GM12878 (cell line): Measurements from ENCODE around the gene AHNAK. TPM values are rescaled to one million over a fixed set of nuclear protein-coding genes. Genes with fewer than 3 reads are reported as not detected.

Source experiments
- ATAC-seq: fragments of 200-7000 bp; cut with Tn5 transposase; 3 replicates; pipeline ENCODE4 v1.9.1; 2020; ENCODE audit warnings: mild to moderate bottlenecking, moderate library complexity
- BruUV-seq: library from RNA; stranded (reverse); fragments of 400-500 nt; replicated peaks from 2 replicates; lab custom pipeline; 2021; lab: Mats Ljungman, UMichigan
- CTCF ChIA-PET: fragments of 300-600 bp; sonication (Branson Sonifier 250); formaldehyde crosslinking; extraction: SDS; loops from one replicate; lab custom pipeline; 2021; ENCODE audit warnings: inconsistent platforms; lab: Yijun Ruan, JAX
- POLR2A ChIA-PET: fragments of 350-600 bp; formaldehyde crosslinking; extraction: SDS; loops from one replicate; lab custom pipeline; 2021; ENCODE audit warnings: inconsistent platforms; lab: Charles Lee
- RAD21 ChIA-PET: fragments of 300-600 bp; sonication (Branson Sonifier 250); formaldehyde crosslinking; loops from one replicate; lab custom pipeline; 2023; ENCODE audit warnings: antibody characterized with exemption; ENCODE audit not compliant: unreplicated experiment; lab: Charles Lee
- SMC1A ChIA-PET: fragments of 300-600 bp; sonication (Branson Sonifier 250); formaldehyde crosslinking; loops from one replicate; lab custom pipeline; 2023; ENCODE audit not compliant: unreplicated experiment, uncharacterized antibody; lab: Charles Lee
- DNase-seq: peaks from one replicate; pipeline ENCODE4 v3.0.0-alpha.2; 2011; ENCODE audit warnings: low read depth, low spot score
- FAIRE-seq: peaks from 3 replicates; lab custom pipeline; 2011; peaks lifted over from hg19 to GRCh38; lab: Jason Lieb, UNC
- H2AFZ ChIP-seq: 2 replicates; pipeline ENCODE4 v1.6.0; 2011; ENCODE audit warnings: low read depth, low read length, control low read depth; ENCODE audit not compliant: control insufficient read depth
- H3K27ac ChIP-seq: 2 replicates; pipeline ENCODE4 v1.5.1; 2011; ENCODE audit warnings: control low read depth; ENCODE audit not compliant: control insufficient read depth, insufficient read depth
- H3K27me3 ChIP-seq, 2 experiments: replicated peaks in 1 of 2; 2 replicates each; pipeline versions ENCODE4 v1.6.0 to v1.6.1; 2011; ENCODE audit warnings: low read length in 1 of 2; ENCODE audit not compliant: control insufficient read depth in 2 of 2, insufficient read depth in 2 of 2
- H3K36me3 ChIP-seq, 2 experiments: 2 replicates each; pipeline ENCODE4 v1.5.1; 2011; ENCODE audit warnings: low read length in 1 of 2; ENCODE audit not compliant: control insufficient read depth in 2 of 2, insufficient read depth in 2 of 2
- H3K4me1 ChIP-seq: 2 replicates; pipeline ENCODE4 v1.6.1; 2011; ENCODE audit warnings: mild to moderate bottlenecking, low read length, moderate library complexity, mixed read lengths; ENCODE audit not compliant: control insufficient read depth, insufficient read depth
- H3K4me2 ChIP-seq: 2 replicates; pipeline ENCODE4 v1.6.0; 2011; ENCODE audit warnings: control low read depth; ENCODE audit not compliant: control insufficient read depth, insufficient read depth
- H3K4me3 ChIP-seq: fragments of 200-600 bp; sonication (generic); 2 replicates; pipeline ENCODE4 v1.5.1; 2016
- H3K79me2 ChIP-seq: 2 replicates; pipeline ENCODE4 v1.6.0; 2011; ENCODE audit warnings: low read length; ENCODE audit not compliant: control insufficient read depth, insufficient read depth
- H3K9ac ChIP-seq: 2 replicates; pipeline ENCODE4 v1.8.0; 2011; ENCODE audit warnings: low read length, control low read depth, mixed read lengths; ENCODE audit not compliant: control insufficient read depth, insufficient read depth
- H3K9me3 ChIP-seq: replicated peaks from 3 replicates; pipeline ENCODE4 v1.5.1; 2011; ENCODE audit warnings: mild to moderate bottlenecking, low read length; ENCODE audit not compliant: control insufficient read depth, insufficient read depth
- H4K20me1 ChIP-seq: 2 replicates; pipeline ENCODE4 v1.6.0; 2011; ENCODE audit not compliant: control insufficient read depth, insufficient read depth
- BCL11A ChIP-seq: IDR thresholded peaks from 2 replicates; pipeline ENCODE4 v1.6.1; 2011; ENCODE audit warnings: low read depth, low read length
- GABPA ChIP-seq: IDR thresholded peaks from 2 replicates; pipeline ENCODE4 v1.6.1; 2014; ENCODE audit warnings: antibody characterized with exemption, low read depth, mild to moderate bottlenecking, inconsistent platforms
- HDAC2 ChIP-seq: fragments of 200-600 bp; sonication (generic); IDR thresholded peaks from 2 replicates; pipeline ENCODE4 v1.6.1; 2017
- IRF5 ChIP-seq: fragments of 450-650 bp; IDR thresholded peaks from 2 replicates; pipeline ENCODE4 v1.6.1; 2017; ENCODE audit warnings: borderline replicate concordance
- KAT2A ChIP-seq: conservative IDR thresholded peaks from 2 replicates; pipeline ENCODE4 v1.6.1; 2011; ENCODE audit warnings: low read depth, low read length; ENCODE audit not compliant: control insufficient read depth
- NBN ChIP-seq: fragments of 450-650 bp; IDR thresholded peaks from 2 replicates; pipeline ENCODE4 v1.6.1; 2016
- NKRF ChIP-seq: fragments of 450-650 bp; conservative IDR thresholded peaks from 2 replicates; pipeline ENCODE4 v1.6.1; 2017; ENCODE audit warnings: mild to moderate bottlenecking, moderate library complexity
- NR2F1 ChIP-seq: fragments of 450-650 bp; conservative IDR thresholded peaks from 2 replicates; pipeline ENCODE4 v1.6.1; 2017; ENCODE audit warnings: mild to moderate bottlenecking
- PAX8 ChIP-seq: fragments of 450-650 bp; IDR thresholded peaks from 2 replicates; pipeline ENCODE4 v1.6.1; 2017; ENCODE audit warnings: mild to moderate bottlenecking, moderate library complexity
- POLR2AphosphoS5 ChIP-seq: IDR thresholded peaks from 2 replicates; pipeline ENCODE4 v1.6.1; 2011; ENCODE audit warnings: mild to moderate bottlenecking, low read length, inconsistent platforms
- POU2F2 ChIP-seq: IDR thresholded peaks from 3 replicates; pipeline ENCODE4 v1.6.1; 2011; ENCODE audit warnings: low read depth, mild to moderate bottlenecking, low read length, borderline replicate concordance
- SUZ12 ChIP-seq: fragments of 200-600 bp; sonication (generic); IDR thresholded peaks from one replicate; pipeline ENCODE4 v1.6.1; 2018; ENCODE audit warnings: antibody characterized with exemption, mild to moderate bottlenecking; ENCODE audit not compliant: unreplicated experiment
- TAF1 ChIP-seq: IDR thresholded peaks from 2 replicates; pipeline ENCODE4 v1.6.1; 2011; ENCODE audit warnings: mild to moderate bottlenecking, low read depth, low read length, borderline replicate concordance
- ZBED1 ChIP-seq: IDR thresholded peaks from 2 replicates; pipeline ENCODE4 v1.6.1; 2016; ENCODE audit warnings: borderline replicate concordance
- ZBTB40 ChIP-seq: fragments of 450-650 bp; IDR thresholded peaks from 2 replicates; pipeline ENCODE4 v1.6.1; 2016; ENCODE audit warnings: mild to moderate bottlenecking, moderate library complexity, borderline replicate concordance
- ZNF274 ChIP-seq: IDR thresholded peaks from one replicate; pipeline ENCODE4 v1.8.0; 2011; ENCODE audit not compliant: insufficient read length, insufficient read depth
- WGBS: methylation state at CpG from one replicate; pipeline ENCODE4 v1.1.6; 2016; ENCODE audit warnings: low lambda C conversion rate; ENCODE audit not compliant: insufficient replicate concordance, insufficient coverage; ENCODE audit errors: missing lambda C conversion rate; 5-methylcytosine and 5-hydroxymethylcytosine counted together
- in situ Hi-C: fragments of 300-500 bp; cut with MboI; formaldehyde crosslinking; loops from 9 replicates; pipeline ENCODE4 v1.14.3; 2018; ENCODE audit warnings: mixed read lengths
- intact Hi-C: fragments of 100-400 bp; cut with micrococcal nuclease; formaldehyde crosslinking; loops from one replicate; pipeline ENCODE4 v1.14.2; 2022; ENCODE audit not compliant: unreplicated experiment
- polyA plus RNA-seq, 11 experiments: library from polyadenylated mRNA; depleted of rRNA in 4 of 11; unstranded in 6 of 11; stranded (reverse) in 5 of 11; fragments of >200 nt; fragmentation: Nextera tagmentation in 4 of 11; fragmentation: Illumina TruSeq in 1 of 11; extraction: Ambion mirVana in 4 of 11; extraction: Trizol in 1 of 11; gene quantifications; 1 replicate in 1 of 11; 2 replicates in 10 of 11; pipeline versions ENCODE4 v1.2.1 to v1.2.3, GENCODE V29; 2011 to 2016; ENCODE audit warnings: inconsistent platforms in 2 of 11, missing spikeins in 2 of 11, low read depth in 1 of 11
- total RNA-seq, 4 experiments: library from RNA; depleted of rRNA in 3 of 4; stranded (reverse); fragments of >200 nt in 3 of 4; fragmentation: Illumina TruSeq in 1 of 4; extraction: Trizol in 1 of 4; gene quantifications; 2 replicates each; pipeline versions ENCODE4 v1.2.1 to v1.2.3, GENCODE V29; 2013 to 2021

Gene AHNAK
- total and polyA plus RNA-seq, 10 of the 15 experiments (the other 5 are each of a cell fraction or from before 2014, with no cell fraction given) = 0.76 to 90.3 (median 19.4) TPM

GRCh38 chr11:62542750-62543567 is 3.6 kb downstream of the AHNAK start:
- no peaks in the 10 kb centered on the region for H3K9me3 ChIP-seq
- peak overlapping the region; percentile 84 for H3K4me3 ChIP-seq
- 10% methylated on average over 30 of the region's 30 CpGs for WGBS
- FAIRE-seq (no peak), DNase-seq (peak; percentile 51), ATAC-seq (peak; percentile 48)
- no TSS peak for BruUV-seq
- no peaks in the 10 kb centered on the region; the same call in 1 of the 2 replicates for H4K20me1 ChIP-seq
- POLR2A ChIA-PET = interaction anchor here (0.5 to 10.3 kb wide), 18 partner anchors 13 to 314 kb away, joined by 3 to 188 read pairs (median 4); partner anchors contain the start of genes B3GAT3, C11orf98, CSKMT and EEF1G
- H3K36me3 ChIP-seq = no peaks in the 10 kb centered on the region
- peaks cover 77% of the 10 kb centered on the region for H3K4me1 ChIP-seq
- H3K79me2 ChIP-seq = peaks cover 72% of the 10 kb centered on the region
- H3K27ac ChIP-seq = peak overlapping the region; percentile 95
- H3K9ac ChIP-seq = peak overlapping the region; percentile 51; the same call in 1 of the 2 replicates
- intact Hi-C loops (loop anchor here (5.0 kb wide), 1 partner anchor 101 kb away; no protein-coding TSS in a partner anchor), in situ Hi-C loops (no loop called here)
- RAD21 ChIA-PET = interaction anchor here (0.6 to 9.1 kb wide), 34 partner anchors 13 to 1780 kb away, joined by 3 to 313 read pairs (median 6); partner anchors contain the start of genes C11orf98, CSKMT, EEF1G and HNRNPUL2
- peak overlapping the region; percentile 97 for H3K4me2 ChIP-seq
- SMC1A ChIA-PET = interaction anchor here (0.6 to 7.0 kb wide), 28 partner anchors 13 to 162 kb away, joined by 3 to 212 read pairs (median 4); partner anchors contain the start of genes C11orf98, CSKMT, EEF1G and TUT1
- peak overlapping the region; percentile 53 for H2AFZ ChIP-seq
- CTCF ChIA-PET = interaction anchor here (0.6 to 9.0 kb wide), 47 partner anchors 8 to 461 kb away, joined by 3 to 280 read pairs (median 5); partner anchors contain the start of genes B3GAT3, EEF1G, LRRN4CL and MTA2
- no peaks in the 10 kb centered on the region; a peak in 2 of 4 replicates for H3K27me3 ChIP-seq
- TF ChIP-seq SUZ12 (no peak), ZBTB40 (no peak), ZNF274 (no peak), NR2F1 (no peak), POLR2AphosphoS5 (no peak), NBN (0 out of 2 replicates have a peak, but pooled peaks have one; percentile 54), TAF1 (no peak), KAT2A (no peak), BCL11A (no peak), POU2F2 (no peak), ZBED1 (no peak), GABPA (no peak), IRF5 (no peak), HDAC2 (no peak), NKRF (no peak; the same call in 1 of the 2 replicates), PAX8 (no peak)
